ENCODE results near the gene MED16. TPM values are rescaled to one million over a fixed set of nuclear protein-coding genes. Genes with fewer than 3 reads are reported as not detected.

The MED16 gene
- total and polyA plus RNA-seq, 2 of the 13 experiments (the other 11 are each of a cell fraction or from before 2014, with no cell fraction given): 13.3 to 14.8 TPM

DNA sequence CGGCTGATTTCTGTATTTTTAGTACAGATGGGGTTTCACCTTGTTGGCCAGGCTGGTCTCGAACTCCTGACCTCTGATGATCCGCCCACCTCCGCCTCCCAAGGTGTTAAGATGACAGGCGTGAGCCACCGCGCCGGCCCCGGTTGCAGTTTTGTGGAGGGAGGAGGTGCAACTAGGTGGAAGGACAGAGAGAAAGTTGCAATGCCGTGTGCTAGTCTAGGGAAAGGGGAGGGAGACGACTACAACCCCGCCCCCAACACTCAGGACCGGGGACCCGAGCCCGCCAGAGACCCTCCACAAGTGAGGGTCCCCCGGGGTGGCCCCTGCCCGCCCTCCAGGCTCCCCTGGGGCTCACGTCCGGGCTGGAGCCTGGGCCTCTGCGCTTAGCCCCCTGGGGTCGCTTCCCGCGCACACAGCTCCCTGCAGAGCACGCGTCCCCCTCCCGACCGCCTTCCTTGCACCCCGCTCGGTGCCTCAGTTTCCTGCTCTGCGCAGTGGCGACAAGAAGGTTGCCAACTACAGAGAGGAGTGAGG is 31.6 kb upstream of the MED16 start (continued):
- TF ChIP-seq SALL2 (CRISPR knock-in tag; IDR thresholded peaks at IDR 0.05) (no peak), ZNF160 (CRISPR knock-in tag; IDR thresholded peaks at IDR 0.05) (no peak), GATA4 (IDR thresholded peaks at IDR 0.05; ENCODE audit: borderline replicate concordance, low read depth) (no peak), ESRRA (CRISPR knock-in tag; IDR thresholded peaks at IDR 0.05; ENCODE audit: low read depth) (0 out of 2 replicates have a peak, but pooled peaks have one; percentile 10), ZNF207 (IDR thresholded peaks at IDR 0.05; ENCODE audit: borderline replicate concordance) (no peak), ZBTB3 (CRISPR knock-in tag; IDR thresholded peaks at IDR 0.05; ENCODE audit: borderline replicate concordance, low read depth) (no peak; the same call in 1 of the 2 replicates), ZNF12 (CRISPR knock-in tag; IDR thresholded peaks at IDR 0.05) (no peak), ATF7-NPFF (CRISPR knock-in tag; IDR thresholded peaks at IDR 0.05; ENCODE audit: low read depth) (no peak), ZNF484 (CRISPR knock-in tag; IDR thresholded peaks at IDR 0.05; ENCODE audit: borderline replicate concordance, low read depth) (0 out of 2 replicates have a peak, but pooled peaks have one; percentile 14), ATF5 (CRISPR knock-in tag; IDR thresholded peaks at IDR 0.05; ENCODE audit: low read depth) (no peak), XRCC5 (optimal IDR thresholded peaks at IDR 0.05; ENCODE audit: low read length) (no peak), ZNF839 (CRISPR knock-in tag; IDR thresholded peaks at IDR 0.05; ENCODE audit: borderline replicate concordance) (no peak), SOX6 (IDR thresholded peaks at IDR 0.05) (no peak), SOX6 (CRISPR knock-in tag; IDR thresholded peaks at IDR 0.05) (no peak), ERF (CRISPR knock-in tag; IDR thresholded peaks at IDR 0.05) (no peak)
- TF ChIP-seq, protein P1, sequence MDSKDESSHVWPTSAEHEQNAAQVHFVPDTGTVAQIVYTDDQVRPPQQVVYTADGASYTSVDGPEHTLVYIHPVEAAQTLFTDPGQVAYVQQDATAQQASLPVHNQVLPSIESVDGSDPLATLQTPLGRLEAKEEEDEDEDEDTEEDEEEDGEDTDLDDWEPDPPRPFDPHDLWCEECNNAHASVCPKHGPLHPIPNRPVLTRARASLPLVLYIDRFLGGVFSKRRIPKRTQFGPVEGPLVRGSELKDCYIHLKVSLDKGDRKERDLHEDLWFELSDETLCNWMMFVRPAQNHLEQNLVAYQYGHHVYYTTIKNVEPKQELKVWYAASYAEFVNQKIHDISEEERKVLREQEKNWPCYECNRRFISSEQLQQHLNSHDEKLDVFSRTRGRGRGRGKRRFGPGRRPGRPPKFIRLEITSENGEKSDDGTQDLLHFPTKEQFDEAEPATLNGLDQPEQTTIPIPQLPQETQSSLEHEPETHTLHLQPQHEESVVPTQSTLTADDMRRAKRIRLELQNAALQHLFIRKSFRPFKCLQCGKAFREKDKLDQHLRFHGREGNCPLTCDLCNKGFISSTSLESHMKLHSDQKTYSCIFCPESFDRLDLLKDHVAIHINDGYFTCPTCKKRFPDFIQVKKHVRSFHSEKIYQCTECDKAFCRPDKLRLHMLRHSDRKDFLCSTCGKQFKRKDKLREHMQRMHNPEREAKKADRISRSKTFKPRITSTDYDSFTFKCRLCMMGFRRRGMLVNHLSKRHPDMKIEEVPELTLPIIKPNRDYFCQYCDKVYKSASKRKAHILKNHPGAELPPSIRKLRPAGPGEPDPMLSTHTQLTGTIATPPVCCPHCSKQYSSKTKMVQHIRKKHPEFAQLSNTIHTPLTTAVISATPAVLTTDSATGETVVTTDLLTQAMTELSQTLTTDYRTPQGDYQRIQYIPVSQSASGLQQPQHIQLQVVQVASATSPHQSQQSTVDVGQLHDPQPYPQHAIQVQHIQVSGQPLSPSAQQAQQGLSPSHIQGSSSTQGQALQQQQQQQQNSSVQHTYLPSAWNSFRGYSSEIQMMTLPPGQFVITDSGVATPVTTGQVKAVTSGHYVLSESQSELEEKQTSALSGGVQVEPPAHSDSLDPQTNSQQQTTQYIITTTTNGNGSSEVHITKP (CRISPR knock-in tag; IDR thresholded peaks at IDR 0.05; ENCODE audit: low read depth): 0 out of 2 replicates have a peak, but pooled peaks have one; percentile 2
- TF ChIP-seq, protein P2, sequence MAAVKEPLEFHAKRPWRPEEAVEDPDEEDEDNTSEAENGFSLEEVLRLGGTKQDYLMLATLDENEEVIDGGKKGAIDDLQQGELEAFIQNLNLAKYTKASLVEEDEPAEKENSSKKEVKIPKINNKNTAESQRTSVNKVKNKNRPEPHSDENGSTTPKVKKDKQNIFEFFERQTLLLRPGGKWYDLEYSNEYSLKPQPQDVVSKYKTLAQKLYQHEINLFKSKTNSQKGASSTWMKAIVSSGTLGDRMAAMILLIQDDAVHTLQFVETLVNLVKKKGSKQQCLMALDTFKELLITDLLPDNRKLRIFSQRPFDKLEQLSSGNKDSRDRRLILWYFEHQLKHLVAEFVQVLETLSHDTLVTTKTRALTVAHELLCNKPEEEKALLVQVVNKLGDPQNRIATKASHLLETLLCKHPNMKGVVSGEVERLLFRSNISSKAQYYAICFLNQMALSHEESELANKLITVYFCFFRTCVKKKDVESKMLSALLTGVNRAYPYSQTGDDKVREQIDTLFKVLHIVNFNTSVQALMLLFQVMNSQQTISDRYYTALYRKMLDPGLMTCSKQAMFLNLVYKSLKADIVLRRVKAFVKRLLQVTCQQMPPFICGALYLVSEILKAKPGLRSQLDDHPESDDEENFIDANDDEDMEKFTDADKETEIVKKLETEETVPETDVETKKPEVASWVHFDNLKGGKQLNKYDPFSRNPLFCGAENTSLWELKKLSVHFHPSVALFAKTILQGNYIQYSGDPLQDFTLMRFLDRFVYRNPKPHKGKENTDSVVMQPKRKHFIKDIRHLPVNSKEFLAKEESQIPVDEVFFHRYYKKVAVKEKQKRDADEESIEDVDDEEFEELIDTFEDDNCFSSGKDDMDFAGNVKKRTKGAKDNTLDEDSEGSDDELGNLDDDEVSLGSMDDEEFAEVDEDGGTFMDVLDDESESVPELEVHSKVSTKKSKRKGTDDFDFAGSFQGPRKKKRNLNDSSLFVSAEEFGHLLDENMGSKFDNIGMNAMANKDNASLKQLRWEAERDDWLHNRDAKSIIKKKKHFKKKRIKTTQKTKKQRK (IDR thresholded peaks at IDR 0.05; ENCODE audit: low read length): no peak
